OCI-LY3 (cell line): Measurements from ENCODE around the gene FIZ1.

Source experiments
- H2AFZ ChIP-seq: fragments of 200-600, 300-600 bp; shearing (Covaris generic); 2 replicates; pipeline ENCODE4 v1.6.0; 2014; ENCODE audit warnings: antibody characterized with exemption, low read depth, low read length
- H3K27ac ChIP-seq: fragments of 200-600, 300-600 bp; sonication (generic); 2 replicates; pipeline ENCODE4 v1.5.1; 2014; ENCODE audit warnings: mild to moderate bottlenecking, low read length, moderate library complexity, mixed read lengths
- H3K27me3 ChIP-seq: fragments of 200-600, 300-600 bp; sonication (generic); 2 replicates; pipeline ENCODE4 v1.6.1; 2014; ENCODE audit warnings: low read depth, low read length, mixed read lengths
- H3K36me3 ChIP-seq: fragments of 200-600, 300-600 bp; sonication (generic); replicated peaks from 2 replicates; pipeline ENCODE3; 2014; ENCODE audit warnings: low read depth, low read length, mixed read lengths
- H3K4me1 ChIP-seq: fragments of 300-600, 200-600 bp; sonication (generic); 2 replicates; pipeline ENCODE4 v1.6.1; 2014; ENCODE audit warnings: low read length, mixed read lengths
- H3K4me2 ChIP-seq: fragments of 200-600, 300-600 bp; sonication (generic); 2 replicates; pipeline ENCODE4 v1.6.1; 2014; ENCODE audit warnings: low read length, mixed read lengths
- H3K4me3 ChIP-seq: fragments of 300-600, 200-600 bp; sonication (generic); 2 replicates; pipeline ENCODE4 v1.5.1; 2014; ENCODE audit warnings: antibody characterized with exemption, mild to moderate bottlenecking, low read length, moderate library complexity
- H3K79me2 ChIP-seq: fragments of 300-600, 200-600 bp; shearing (Covaris generic); 2 replicates; pipeline ENCODE4 v1.6.1; 2014; ENCODE audit warnings: mild to moderate bottlenecking, low read length, mixed read lengths
- H3K9ac ChIP-seq: fragments of 300-600, 200-600 bp; shearing (Covaris generic); 2 replicates; pipeline ENCODE4 v1.6.0; 2014; ENCODE audit warnings: mild to moderate bottlenecking, low read length, moderate library complexity
- H3K9me3 ChIP-seq: fragments of 200-600, 300-600 bp; shearing (Covaris generic); 2 replicates; pipeline ENCODE4 v1.6.1; 2014; ENCODE audit warnings: low read length, mixed read lengths; ENCODE audit not compliant: insufficient read depth
- H4K20me1 ChIP-seq: fragments of 200-600, 300-600 bp; sonication (generic); 2 replicates; pipeline ENCODE4 v1.6.1; 2016; ENCODE audit warnings: low read length, mixed read lengths; ENCODE audit not compliant: insufficient read depth
- EZH2phosphoT487 ChIP-seq: fragments of 200-600 bp; shearing (Covaris generic); IDR thresholded peaks from 2 replicates; pipeline ENCODE4 v1.6.1; 2018; ENCODE audit warnings: antibody characterized with exemption, mixed run types, low read depth
- TF ChIP-seq, protein P1 (sequence below): fragments of 200-600, 300-600 bp; sonication (generic); IDR thresholded peaks from 2 replicates; pipeline ENCODE4 v1.5.1; 2014; ENCODE audit warnings: antibody characterized with exemption, low read length, low read depth

FIZ1 gene

DNA sequence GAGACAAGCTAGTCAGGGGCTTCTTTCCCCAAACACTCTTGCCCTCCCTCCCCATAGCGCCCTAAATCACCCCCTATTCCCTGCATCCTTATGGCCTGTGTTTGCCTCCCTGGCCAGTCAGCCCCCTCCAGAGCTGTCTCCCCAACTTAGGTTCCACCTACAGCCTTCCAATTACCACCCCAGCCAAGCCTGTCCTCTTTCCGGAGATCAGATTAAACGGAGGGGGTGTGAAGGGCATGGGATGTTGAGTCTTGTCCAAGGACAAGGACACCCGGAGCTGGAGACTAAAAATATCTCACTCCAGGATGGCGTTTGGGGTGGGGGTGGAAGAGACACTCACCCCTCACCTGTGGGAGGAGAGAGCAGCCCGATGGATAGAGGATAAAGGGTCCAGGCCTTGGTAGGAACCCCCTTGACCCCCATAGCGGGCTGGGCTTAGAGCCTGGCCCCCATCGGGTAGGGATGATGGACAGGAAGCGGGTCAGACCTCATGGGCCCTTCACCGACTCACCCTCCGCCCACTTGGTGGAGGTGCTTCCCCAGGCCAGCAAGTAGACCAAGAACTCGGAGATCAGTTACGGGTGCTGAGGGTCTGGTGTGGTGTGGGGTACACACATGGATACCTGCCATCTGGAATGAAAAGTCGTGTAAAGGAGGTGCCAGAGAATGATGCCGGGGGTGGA, 12.1 kb upstream of the FIZ1 start:
- Histone ChIP-seq H3K4me3 (peak overlapping the region; percentile 59), H4K20me1 (peaks cover 5% of the 10 kb centered on the region), H2AFZ (no peak overlapping the region), H3K36me3 (peaks cover 44% of the 10 kb centered on the region), H3K79me2 (peaks cover 55% of the 10 kb centered on the region), H3K4me1 (peaks cover 29% of the 10 kb centered on the region), H3K27ac (peak overlapping the region; percentile 88), H3K4me2 (peak overlapping the region; percentile 86), H3K9ac (peak overlapping the region; percentile 49), H3K27me3 (no peaks in the 10 kb centered on the region), H3K9me3 (no peaks in the 10 kb centered on the region)
- TF ChIP-seq EZH2phosphoT487: no peak
- TF ChIP-seq, protein P1, sequence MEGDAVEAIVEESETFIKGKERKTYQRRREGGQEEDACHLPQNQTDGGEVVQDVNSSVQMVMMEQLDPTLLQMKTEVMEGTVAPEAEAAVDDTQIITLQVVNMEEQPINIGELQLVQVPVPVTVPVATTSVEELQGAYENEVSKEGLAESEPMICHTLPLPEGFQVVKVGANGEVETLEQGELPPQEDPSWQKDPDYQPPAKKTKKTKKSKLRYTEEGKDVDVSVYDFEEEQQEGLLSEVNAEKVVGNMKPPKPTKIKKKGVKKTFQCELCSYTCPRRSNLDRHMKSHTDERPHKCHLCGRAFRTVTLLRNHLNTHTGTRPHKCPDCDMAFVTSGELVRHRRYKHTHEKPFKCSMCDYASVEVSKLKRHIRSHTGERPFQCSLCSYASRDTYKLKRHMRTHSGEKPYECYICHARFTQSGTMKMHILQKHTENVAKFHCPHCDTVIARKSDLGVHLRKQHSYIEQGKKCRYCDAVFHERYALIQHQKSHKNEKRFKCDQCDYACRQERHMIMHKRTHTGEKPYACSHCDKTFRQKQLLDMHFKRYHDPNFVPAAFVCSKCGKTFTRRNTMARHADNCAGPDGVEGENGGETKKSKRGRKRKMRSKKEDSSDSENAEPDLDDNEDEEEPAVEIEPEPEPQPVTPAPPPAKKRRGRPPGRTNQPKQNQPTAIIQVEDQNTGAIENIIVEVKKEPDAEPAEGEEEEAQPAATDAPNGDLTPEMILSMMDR: no peak

DNA sequence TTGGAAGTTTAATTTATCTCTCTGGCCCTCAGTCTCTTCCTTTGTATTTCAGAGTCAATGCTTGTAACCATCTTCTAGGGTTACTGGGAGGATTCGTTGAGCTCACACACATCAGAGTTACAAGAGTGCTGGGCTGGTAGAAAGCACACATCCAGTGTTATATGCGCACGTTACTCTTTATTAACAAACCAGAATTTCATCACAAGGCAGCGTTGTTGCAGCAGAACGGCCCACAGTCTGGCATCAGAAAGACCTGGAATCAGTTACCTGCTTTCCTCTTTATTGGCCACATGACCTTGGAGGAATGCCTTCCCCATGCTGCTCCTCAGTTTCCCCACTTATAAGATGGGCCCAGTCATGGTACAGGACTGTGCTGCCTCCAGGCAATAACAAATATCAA, 10.0 kb upstream of the FIZ1 start:
- peaks cover 5% of the 10 kb centered on the region for H4K20me1 ChIP-seq
- TF ChIP-seq EZH2phosphoT487: no peak
- TF ChIP-seq, protein P1: no peak
- H3K36me3 ChIP-seq: peaks cover 28% of the 10 kb centered on the region
- no peak overlapping the region for H3K27ac ChIP-seq
- H2AFZ ChIP-seq: no peak overlapping the region
- peaks cover 64% of the 10 kb centered on the region for H3K79me2 ChIP-seq
- no peaks in the 10 kb centered on the region for H3K9me3 ChIP-seq
- H3K4me3 ChIP-seq: no peak overlapping the region
- H3K4me2 ChIP-seq: no peak overlapping the region
- H3K4me1 ChIP-seq: peaks cover 37% of the 10 kb centered on the region
- no peak overlapping the region for H3K9ac ChIP-seq
- no peaks in the 10 kb centered on the region for H3K27me3 ChIP-seq

DNA sequence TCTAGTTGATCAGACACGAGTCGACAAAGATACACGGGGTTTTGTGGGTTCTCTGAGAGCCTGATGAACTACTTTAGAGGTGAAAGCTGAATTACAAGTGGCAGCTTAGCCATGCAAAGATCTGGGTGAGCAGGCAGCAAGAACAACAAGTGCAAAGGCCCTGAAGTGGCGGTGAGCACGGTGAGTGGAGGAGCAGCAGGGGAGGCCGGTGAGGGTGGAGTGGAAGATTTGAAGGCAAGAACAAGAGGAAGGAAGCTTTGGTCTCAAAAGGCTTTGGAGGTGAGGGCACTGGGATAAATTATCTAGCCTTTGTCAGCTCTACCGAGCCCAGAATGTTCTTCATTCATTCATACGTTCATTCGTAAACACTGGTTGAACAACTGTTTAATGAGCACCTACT, 7.5 kb upstream of the FIZ1 start:
- peaks cover 28% of the 10 kb centered on the region for H3K36me3 ChIP-seq
- no peaks in the 10 kb centered on the region for H4K20me1 ChIP-seq
- no peak overlapping the region for H3K27ac ChIP-seq
- H3K4me3 ChIP-seq: peak overlapping the region; percentile 91
- H3K9me3 ChIP-seq: no peaks in the 10 kb centered on the region
- peak overlapping the region; percentile 95 for H3K4me2 ChIP-seq
- peaks cover 55% of the 10 kb centered on the region for H3K79me2 ChIP-seq
- H3K4me1 ChIP-seq: peaks cover 24% of the 10 kb centered on the region
- TF ChIP-seq, protein P1: no peak
- TF ChIP-seq EZH2phosphoT487: no peak
- H3K27me3 ChIP-seq: no peaks in the 10 kb centered on the region
- H3K9ac ChIP-seq: peak overlapping the region; percentile 97
- no peak overlapping the region for H2AFZ ChIP-seq

DNA sequence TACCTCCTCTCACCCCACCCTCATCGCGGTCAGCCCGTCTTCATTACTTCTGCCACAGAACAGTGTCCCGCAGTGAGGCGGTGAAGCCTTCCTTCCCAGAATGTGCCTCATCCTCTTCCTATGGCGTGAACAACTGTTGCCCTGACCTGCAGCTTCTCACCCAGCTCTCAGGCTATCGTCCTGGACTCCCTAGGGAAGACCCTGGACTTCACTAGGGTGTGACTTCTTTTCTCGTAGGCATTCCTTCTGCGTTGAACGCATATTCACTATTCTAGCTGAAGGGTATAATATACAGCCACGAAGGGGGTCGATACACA, 7.1 kb upstream of the FIZ1 start:
- Histone ChIP-seq H3K4me1 (peaks cover 20% of the 10 kb centered on the region), H3K79me2 (peaks cover 51% of the 10 kb centered on the region), H3K4me2 (peak overlapping the region; percentile 95), H3K36me3 (peaks cover 28% of the 10 kb centered on the region), H3K27ac (peak overlapping the region; percentile 88), H4K20me1 (no peaks in the 10 kb centered on the region), H3K9ac (peak overlapping the region; percentile 97), H2AFZ (no peak overlapping the region), H3K4me3 (peak overlapping the region; percentile 91), H3K9me3 (no peaks in the 10 kb centered on the region), H3K27me3 (no peaks in the 10 kb centered on the region)
- TF ChIP-seq, protein P1: no peak
- TF ChIP-seq EZH2phosphoT487: no peak
